OCI-LY3 (cell line): ENCODE results near the gene STX16.

Experiments used
- EZH2phosphoT487 ChIP-seq: fragments of 200-600 bp; shearing (Covaris generic); IDR thresholded peaks from 2 replicates; pipeline ENCODE4 v1.6.1; 2018; ENCODE audit warnings: antibody characterized with exemption, mixed run types, low read depth
- TF ChIP-seq, protein P1 (sequence below): fragments of 200-600, 300-600 bp; sonication (generic); IDR thresholded peaks from 2 replicates; pipeline ENCODE4 v1.5.1; 2014; ENCODE audit warnings: antibody characterized with exemption, low read length, low read depth

DNA sequence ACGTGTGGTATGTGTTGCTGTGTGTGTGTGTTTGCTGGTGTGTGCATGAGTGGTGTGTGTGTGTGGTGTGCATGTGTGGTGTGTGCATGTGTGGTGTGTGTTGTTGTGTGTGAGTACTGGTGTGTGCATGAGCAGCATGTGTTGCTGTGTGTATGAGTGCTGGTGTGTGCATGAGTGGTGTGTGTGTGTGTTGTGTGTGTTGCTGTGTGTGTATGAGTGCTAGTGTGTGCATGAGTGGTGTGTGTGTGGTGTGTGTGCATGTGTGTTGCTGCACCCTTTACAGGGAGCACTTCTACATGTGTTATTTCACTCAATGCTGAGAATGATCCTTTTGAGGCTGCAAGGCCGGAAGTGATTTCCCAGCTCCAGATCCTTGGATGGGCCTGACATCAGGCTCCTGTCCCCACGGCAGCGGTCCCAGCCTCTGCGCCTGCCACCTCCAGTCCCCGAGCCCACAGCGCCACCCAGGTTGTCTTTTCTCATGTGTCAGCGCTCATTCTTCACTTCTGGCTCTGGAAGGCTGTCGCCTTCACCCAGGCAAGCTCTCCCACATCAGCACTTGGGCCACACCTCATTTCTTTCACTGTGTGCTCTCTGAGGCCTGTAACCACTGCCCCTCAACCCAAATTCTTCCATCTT, 44.1 kb downstream of the STX16 start:
- TF ChIP-seq, protein P1, sequence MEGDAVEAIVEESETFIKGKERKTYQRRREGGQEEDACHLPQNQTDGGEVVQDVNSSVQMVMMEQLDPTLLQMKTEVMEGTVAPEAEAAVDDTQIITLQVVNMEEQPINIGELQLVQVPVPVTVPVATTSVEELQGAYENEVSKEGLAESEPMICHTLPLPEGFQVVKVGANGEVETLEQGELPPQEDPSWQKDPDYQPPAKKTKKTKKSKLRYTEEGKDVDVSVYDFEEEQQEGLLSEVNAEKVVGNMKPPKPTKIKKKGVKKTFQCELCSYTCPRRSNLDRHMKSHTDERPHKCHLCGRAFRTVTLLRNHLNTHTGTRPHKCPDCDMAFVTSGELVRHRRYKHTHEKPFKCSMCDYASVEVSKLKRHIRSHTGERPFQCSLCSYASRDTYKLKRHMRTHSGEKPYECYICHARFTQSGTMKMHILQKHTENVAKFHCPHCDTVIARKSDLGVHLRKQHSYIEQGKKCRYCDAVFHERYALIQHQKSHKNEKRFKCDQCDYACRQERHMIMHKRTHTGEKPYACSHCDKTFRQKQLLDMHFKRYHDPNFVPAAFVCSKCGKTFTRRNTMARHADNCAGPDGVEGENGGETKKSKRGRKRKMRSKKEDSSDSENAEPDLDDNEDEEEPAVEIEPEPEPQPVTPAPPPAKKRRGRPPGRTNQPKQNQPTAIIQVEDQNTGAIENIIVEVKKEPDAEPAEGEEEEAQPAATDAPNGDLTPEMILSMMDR = 0 out of 2 replicates have a peak, but pooled peaks have one; percentile 4
- TF ChIP-seq EZH2phosphoT487 = no peak
